Erythroblast (primary cell): ENCODE measurements around the gene CSTPP1.

ENCODE experiments used
- GATA1 ChIP-seq: IDR thresholded peaks from 2 replicates; pipeline ENCODE4 v1.6.1; 2011; ENCODE audit warnings: low read depth, mild to moderate bottlenecking, control low read depth, low read length, moderate library complexity
- POLR2A ChIP-seq: IDR thresholded peaks from 2 replicates; pipeline ENCODE4 v1.6.1; 2011; ENCODE audit warnings: mild to moderate bottlenecking, low read length

GRCh38 chr11:46895821-46896220 lies 40.7 kb upstream of the CSTPP1 start:
- TF ChIP-seq POLR2A (no peak), GATA1 (no peak)
